GM18868 (cell line): ENCODE measurements around the gene EIF3A.

Source experiments
- ATAC-seq: cut with Tn5 transposase; IDR thresholded peaks from one replicate; pipeline ENCODE4 v1.9.1; 2021; ENCODE audit warnings: mild to moderate bottlenecking, moderate library complexity; ENCODE audit not compliant: unreplicated experiment

Gene EIF3A

DNA sequence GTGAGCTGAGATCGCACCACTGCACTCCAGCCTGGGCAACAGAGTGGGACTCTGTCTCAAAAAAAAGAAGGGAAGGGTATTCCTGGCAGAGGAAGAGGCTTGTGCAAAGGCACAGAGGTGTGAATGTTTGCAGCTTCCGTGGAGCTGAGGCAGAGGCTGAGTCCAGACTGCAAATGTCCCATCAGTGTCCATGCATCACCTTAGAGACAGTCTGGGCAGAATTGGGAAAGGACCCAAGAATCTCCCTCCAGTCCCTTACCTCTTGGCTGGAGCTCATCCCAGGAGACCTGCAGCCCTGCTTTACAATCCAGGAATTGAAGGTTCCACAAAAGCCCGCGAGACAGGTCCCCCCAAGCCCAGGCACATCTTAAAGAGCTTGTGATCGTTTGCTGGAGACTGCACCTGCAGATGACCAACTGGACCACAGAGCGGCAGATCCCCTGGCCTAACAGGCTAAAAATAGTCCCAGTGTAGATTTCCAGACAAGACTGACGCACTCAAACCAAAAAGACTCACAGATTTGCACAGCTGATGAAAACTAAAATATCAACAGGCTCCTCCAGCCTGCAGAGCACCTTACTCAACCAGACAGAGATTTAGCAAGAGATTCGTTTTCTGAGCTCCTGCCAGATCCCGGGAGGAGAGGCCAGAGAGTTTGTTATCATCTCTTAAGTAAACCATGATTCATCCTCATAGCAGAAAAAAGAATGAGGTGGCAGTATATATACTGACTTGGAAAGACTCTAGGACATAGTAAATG, 74.0 kb downstream of the EIF3A start:
- ATAC-seq = no peak

DNA sequence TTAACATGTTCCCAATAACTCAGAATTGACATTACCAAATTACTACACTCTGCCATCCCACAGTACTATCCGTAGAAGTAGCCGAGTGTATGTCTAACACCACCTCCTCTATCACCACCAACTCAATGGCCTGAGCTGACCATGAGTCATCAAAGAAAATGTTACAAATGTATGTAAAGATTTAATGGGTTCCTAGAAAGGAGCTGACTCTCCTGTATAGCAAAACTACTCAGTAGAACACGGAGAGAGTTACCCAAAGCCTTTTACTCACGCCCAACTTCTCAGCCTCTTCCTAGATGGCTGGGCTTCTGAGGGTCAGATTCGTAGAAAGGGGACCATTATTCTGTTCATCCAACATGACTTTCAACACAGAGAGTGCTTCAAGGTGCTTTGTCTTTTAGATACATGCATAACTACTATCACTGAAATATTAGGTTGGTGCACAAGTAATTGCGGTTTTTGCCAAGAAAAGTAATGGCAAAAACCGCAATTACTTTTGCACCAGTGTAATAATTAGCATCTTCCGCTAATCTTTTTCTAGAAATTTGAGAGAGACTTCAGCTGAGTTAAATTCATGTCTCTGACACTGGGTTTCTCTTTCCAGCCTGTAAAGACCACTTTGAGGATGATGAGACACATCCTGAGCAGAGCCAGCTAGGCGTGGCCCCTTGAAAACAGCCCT, 75.1 kb downstream of the EIF3A start:
- ATAC-seq = no peak

DNA sequence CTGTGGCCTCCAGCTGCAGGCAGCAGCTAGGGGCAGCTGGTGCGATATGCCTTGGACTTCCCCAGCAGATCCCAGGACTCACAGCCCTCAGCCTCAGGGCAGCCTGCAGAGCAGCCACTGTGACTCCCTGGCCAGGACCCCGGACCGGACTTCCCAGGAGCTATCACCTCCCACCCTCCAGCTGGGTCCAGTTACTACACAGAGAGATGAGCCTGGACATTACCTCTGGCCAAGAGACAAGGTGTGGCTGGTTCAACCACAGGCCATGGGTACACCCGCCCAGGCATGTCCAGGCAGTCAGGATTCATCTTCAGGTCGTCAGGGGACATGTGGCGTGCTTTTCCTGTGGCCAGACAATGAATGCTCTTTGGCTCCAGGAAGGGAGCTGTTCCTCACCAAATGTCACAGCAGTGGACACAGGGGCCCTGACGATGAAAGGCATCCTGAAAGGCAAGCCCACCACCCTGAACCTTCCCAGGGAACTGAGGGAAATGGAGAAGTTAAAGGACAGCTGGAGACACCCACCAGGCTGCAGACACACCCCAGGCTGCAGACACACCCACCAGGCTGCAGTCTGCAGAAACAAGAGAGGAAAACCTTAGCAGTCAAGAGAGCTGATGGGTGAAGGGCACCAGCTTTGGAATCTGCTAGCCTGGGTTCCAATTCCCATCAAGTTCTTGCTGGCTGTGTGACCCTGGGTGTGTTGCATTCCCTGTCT, 76.9 kb downstream of the EIF3A start:
- no peak for ATAC-seq

DNA sequence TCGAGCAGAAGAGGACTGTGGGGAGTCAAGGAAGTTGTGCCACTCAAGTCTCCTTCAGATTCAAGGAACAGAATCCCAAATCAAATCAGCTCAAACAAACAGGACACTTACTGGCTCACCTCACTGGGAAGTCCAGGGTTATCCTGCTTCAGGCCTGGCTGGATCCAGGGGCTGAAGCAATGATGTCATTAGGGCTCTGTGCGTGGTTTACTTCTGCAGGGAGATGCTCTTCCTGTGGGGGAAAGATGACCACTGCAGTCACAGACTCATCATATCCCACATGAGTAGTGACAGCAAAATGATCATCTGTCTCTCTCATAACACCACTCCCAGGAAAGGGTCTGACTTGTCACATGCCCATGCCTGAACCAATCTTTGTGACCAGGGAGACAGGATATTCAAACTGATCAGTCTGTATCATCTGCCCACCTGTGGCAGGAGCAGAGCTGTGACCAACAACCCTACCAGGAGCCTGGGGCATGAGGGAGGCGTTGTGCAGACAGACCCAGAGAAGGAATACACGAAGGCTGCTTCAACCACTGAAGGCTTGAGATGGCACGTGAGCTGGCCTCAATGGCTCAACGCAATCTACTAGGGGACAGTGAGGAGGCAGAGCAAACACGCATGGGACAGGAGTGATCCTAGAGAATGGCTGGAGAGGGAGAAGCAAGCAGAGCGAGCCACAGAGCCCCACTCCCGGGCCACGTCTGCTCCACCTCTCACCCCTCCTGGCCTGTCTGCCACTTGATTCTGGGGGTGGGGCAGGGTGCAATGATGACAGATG, 78.7 kb downstream of the EIF3A start:
- no peak for ATAC-seq

DNA sequence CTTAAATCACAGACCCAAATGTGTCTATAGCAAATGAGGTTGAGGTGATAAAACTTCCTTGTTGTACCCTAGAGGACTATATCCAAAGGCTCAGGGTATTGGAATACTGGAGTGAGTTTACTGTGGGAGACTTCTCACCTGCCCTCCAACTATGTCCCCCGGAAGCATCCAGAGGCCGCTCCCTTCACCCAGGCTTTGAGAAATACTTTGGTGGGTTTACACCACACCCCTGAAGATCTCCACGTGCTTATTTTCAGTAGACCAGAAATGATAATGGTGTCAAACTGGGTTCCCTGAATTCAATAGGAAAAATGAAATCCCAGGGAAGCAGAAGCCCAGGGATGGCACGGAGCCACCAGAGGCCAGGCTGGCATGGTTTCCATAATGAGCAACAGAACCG, 82.4 kb downstream of the EIF3A start:
- ATAC-seq = no peak

DNA sequence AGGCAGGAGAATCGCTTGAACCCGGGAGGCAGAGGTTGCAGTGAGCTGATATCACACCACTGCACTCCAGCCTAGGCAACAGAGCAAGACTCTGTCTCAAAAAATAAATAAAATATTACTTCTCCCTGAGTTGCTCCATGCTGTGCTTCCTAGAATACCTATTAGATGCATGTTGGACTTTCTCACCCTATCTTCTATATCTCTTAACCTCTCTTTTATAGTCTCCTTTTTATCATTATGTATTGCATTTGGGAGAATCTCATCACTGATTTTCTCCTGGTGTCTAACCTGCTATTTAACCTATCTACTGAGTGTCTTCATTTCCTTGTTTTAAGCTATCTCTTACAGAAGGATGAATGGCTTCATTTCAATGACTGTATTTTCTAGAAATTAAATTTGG, 83.2 kb downstream of the EIF3A start:
- ATAC-seq = no peak

DNA sequence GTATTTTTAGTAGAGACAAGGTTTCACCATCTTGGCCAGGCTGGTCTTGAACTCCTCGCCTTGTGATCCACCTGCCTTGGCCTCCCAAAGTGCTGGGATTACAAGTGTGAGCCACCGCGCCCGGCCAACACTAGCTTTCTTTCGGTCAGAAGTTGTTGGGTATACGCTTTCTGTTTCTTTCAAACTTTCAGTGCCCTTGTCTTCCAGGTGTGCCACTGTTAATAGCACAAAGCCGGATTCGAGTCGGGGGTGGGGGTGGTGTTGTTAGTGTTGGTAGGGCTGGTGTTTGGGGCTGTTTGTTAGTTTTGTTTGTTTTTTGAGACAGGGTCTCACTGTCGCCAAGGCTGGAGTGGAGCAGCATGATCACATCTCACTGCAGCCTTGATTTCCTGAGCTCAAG, 84.9 kb downstream of the EIF3A start:
- ATAC-seq = no peak

DNA sequence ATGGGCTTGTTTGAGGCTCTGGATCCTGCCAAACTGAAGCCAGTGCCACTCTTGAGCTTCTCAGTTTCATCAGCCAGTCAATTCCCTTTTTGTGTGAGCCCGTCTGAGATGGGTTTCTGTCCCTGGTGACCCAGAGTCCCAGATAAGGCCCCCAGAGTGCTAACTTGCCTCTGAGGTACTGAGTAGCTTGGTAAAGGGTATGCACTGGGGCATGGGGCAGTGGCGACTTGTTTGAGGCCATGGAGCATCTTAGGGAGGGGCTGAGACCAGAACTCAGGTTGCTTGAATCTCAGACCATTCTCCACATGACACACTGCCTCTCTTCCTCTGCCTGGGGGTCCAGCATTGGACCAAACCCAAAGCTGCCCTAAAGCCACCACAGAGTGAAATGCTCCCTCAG, 86.3 kb downstream of the EIF3A start:
- no peak for ATAC-seq

DNA sequence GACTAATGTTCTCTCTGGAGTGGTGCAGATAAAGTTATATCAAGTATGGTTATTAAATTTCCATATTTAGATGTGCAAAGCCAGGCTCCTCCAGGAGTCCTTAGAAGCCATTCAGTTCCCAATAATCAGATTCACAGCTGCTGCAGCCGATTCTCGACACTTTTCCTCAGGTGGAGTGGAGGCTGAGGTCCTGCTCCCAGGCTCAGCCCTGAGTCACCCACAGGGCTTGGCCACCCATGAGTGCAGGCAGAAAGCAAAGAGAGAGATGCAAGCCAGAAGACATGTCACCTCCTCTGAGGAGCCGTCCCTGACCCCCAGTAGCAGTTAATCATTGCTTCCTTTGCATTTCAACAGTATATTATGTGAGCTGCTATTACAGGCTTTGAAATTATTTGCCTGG, 87.4 kb downstream of the EIF3A start:
- no peak for ATAC-seq

DNA sequence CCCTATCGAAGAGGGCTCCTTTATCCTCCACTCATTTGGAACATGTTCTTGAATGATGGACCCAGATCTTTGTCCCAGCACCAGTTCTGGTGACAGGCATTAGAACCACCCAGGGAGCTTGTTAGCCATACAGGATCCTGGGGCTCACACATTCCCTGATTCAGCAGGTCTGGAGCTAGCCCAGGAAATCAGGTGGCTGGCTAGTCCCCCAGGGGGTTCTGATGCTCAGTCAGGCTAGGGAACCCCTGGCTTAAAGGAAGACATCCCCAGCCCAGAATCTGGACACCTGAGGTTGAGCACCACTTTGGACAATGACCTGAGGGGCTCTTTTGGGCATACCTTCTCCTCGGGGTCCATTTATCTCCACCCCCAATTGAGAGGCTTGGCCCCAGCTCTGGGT, 88.1 kb downstream of the EIF3A start:
- no peak for ATAC-seq

DNA sequence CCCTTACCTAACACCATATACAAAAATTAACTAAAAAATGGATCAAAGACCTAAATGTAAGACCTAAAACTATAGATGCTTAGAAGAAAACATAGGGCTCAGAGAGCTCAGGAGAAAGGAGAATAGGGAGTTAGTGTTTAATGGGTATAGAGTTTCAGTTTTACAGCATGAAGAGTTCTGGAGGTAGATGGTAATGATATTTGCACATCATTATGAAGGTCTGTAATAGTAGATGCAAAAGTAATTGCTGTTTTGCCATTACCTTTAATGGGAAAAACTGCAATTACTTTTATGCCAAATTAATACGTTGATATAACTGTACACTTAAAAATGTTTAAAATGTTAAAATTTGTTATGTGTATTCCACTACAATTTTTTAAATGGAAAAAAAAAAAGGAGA, 90.3 kb downstream of the EIF3A start:
- ATAC-seq = no peak

DNA sequence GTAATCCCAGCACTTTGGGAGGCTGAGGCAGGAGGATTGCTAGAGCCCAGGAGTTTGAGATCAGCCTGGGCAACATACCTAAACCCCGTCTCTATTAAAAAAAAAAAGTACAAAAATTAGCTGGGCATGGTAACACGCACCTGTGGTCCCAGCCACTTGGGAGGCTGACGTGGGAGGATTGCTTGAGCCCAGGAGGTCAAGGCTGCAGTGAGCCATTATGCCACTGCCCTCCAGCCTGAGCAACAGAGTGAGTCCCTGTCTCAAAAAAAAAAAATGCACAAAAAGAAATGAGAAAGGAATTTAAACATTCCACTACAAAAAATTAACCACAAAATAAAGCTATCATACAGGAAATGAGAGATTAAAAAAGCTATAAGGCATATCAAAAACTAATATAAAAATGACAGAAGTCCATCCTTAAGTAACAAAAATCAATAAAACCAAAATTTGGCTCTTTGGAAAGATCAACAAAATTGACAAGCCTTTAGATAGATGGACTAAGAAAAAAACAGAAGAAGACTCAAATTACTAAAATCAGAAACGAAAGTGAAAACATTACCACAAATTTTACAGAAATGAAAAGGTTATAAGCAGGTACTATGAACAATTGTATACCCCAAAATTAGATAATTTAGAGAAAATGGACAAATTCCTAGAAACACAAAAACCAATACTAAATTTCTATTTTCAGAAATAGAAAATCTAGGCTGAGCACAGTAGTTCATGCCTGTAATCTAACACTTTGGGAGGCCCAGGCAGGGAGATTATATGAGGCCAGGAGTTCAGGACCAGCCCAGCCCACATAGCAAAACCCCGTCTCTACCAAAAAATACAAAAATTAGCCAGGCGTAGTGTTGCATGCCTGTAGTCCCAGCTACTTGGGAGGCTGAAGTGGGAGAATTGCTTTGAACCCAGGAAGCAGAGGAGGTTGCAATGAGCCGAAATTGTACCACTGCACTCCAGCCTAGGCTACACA, 93.5 kb downstream of the EIF3A start:
- peak; percentile 92 for ATAC-seq

DNA sequence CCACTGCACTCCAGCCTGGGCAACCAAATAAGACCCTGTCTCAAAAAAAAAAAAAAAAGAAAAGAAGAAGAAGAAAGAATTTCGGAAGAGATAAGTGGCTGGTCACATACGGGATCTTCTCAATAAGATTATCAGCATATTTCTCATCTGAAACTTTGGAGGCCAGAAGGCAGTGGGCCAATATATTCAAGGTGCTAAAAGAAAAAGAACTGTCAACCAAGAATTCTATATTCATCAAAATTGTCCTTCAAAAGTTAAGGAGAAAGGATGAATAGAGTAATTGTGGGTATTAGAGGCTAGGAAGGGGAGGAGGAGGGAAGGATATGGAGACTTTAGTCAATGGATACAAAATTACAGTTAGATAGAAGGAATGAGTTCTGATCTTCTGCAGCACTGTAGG, 95.0 kb downstream of the EIF3A start:
- ATAC-seq = no peak
